Activated CD8-positive, alpha-beta memory T cell treated with anti-CD3 and anti-CD28 coated beads, Interleukin-2, amount 10 ng/mL, durations not matched to agents 7 days and 5 days (primary cell): ENCODE results near the gene NTM. TPM values are rescaled to one million over a fixed set of nuclear protein-coding genes. Genes with fewer than 3 reads are reported as not detected.
A peak's percentile ranks its signal among the peaks of the same experiment; 100 is the strongest.

ENCODE experiments used
- ATAC-seq: fragments of 150-1000 bp; cut with Tn5 transposase; one replicate; pipeline ENCODE4 v1.10.0; 2021; ENCODE audit warnings: moderate library complexity
- CTCF ChIA-PET: fragments of 350-600 bp; sonication (Branson Sonifier 250); formaldehyde crosslinking; loops from one replicate; lab custom pipeline; 2021; ENCODE audit warnings: antibody characterized with exemption; lab: Charles Lee
- DNase-seq: peaks from one replicate; pipeline ENCODE4 v3.0.0-alpha.2; 2020
- H3K27ac Mint-ChIP-seq: one replicate; pipeline ENCODE4 v1.8.0; 2021; ENCODE audit warnings: mild to moderate bottlenecking, mixed read lengths
- H3K27me3 Mint-ChIP-seq: one replicate; pipeline ENCODE4 v1.8.0; 2021; ENCODE audit warnings: mixed read lengths
- H3K36me3 Mint-ChIP-seq: one replicate; pipeline ENCODE4 v1.8.0; 2021; ENCODE audit warnings: mild to moderate bottlenecking, mixed read lengths
- H3K4me1 Mint-ChIP-seq: one replicate; pipeline ENCODE4 v1.8.0; 2021; ENCODE audit warnings: mixed read lengths
- H3K4me3 Mint-ChIP-seq: one replicate; pipeline ENCODE4 v1.8.0; 2021; ENCODE audit warnings: mild to moderate bottlenecking, moderate library complexity, mixed read lengths
- H3K9me3 Mint-ChIP-seq: one replicate; pipeline ENCODE4 v1.8.0; 2022; ENCODE audit warnings: low read depth, mixed read lengths
- total RNA-seq, 2 experiments: library from RNA; stranded (reverse); gene quantifications; one replicate each; pipeline ENCODE4 v1.2.3, GENCODE V29; 2021

Gene NTM
- total RNA-seq, 2 experiments from 2014 or later: not detected

DNA sequence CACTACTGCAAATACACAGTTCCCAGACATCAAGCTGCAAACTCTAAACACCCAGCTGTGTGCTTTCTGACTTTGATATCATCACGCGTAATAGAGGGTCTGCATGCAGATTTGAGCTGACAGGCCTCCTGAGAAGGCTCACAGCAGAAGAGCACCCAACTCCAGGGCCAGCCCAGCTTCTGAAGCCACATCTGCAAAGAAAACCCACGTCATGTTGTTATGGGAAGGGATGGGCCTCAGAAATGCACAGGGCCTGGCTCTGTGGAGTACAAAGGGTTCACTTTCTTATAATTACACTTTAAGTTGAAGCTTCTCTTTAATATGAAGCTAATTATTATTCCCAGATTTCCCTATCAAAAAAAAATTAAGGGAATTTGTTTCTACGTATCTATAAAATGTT lies 927.9 kb downstream of the NTM start:
- Mint-ChIP-seq H3K27ac (no peak overlapping the region), H3K4me1 (peaks cover 3% of the 10 kb centered on the region), H3K4me3 (no peak overlapping the region), H3K9me3 (peaks cover 4% of the 10 kb centered on the region), H3K27me3 (peaks cover 4% of the 10 kb centered on the region), H3K36me3 (no peaks in the 10 kb centered on the region)
- no peak for ATAC-seq
- no peak for DNase-seq
- CTCF ChIA-PET: no interaction called here

DNA sequence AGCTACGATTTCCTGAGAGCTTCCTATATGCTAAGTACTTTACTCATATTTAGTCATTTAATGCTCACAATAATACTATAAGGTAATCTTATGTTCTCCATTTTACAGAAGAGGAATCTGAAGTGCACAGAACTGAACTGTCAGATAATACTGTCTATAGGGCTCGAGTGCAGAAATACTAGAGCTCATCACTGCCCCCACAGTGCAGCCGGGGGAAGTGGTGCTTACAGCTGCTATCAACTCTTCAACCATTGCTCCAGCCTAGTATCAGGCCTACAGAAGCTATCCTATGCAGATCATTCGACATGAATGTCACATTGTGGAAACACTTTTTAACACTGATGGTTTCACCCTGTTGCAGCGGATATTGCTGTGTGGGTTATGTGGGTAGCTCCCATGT lies 929.9 kb downstream of the NTM start:
- DNase-seq (no peak), ATAC-seq (no peak)
- CTCF ChIA-PET: no interaction called here
- H3K27me3 Mint-ChIP-seq: no peaks in the 10 kb centered on the region
- H3K9me3 Mint-ChIP-seq: peaks cover 4% of the 10 kb centered on the region
- no peaks in the 10 kb centered on the region for H3K36me3 Mint-ChIP-seq
- H3K27ac Mint-ChIP-seq: no peak overlapping the region
- peaks cover 3% of the 10 kb centered on the region for H3K4me1 Mint-ChIP-seq
- no peak overlapping the region for H3K4me3 Mint-ChIP-seq

DNA sequence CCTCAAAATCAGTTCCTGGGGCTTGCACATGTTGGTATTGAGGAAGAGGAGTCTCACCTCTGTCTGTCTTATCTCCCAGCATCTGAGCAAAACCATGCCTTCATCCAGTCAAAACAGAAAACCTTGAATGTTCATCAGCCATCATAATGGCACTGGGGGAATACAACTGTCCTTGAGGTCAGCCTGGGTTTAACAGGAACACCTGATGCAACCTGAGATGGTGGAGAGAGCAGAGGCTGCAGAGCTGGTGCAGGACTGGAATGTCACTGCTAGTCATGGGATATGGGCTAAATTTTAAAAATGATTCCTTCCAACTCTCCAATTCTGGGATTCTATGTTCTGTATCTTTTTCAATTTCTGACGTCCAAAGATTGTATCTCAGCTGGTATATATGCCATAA lies 931.0 kb downstream of the NTM start:
- H3K4me1 Mint-ChIP-seq: peaks cover 3% of the 10 kb centered on the region
- no peaks in the 10 kb centered on the region for H3K36me3 Mint-ChIP-seq
- no peaks in the 10 kb centered on the region for H3K27me3 Mint-ChIP-seq
- no peak overlapping the region for H3K4me3 Mint-ChIP-seq
- H3K27ac Mint-ChIP-seq: no peak overlapping the region
- peaks cover 4% of the 10 kb centered on the region for H3K9me3 Mint-ChIP-seq
- ATAC-seq: no peak
- CTCF ChIA-PET: interaction anchor here (1.2 kb wide), 1 partner anchor 11 kb away, joined by 3 read pairs; no protein-coding TSS in a partner anchor
- DNase-seq: no peak

DNA sequence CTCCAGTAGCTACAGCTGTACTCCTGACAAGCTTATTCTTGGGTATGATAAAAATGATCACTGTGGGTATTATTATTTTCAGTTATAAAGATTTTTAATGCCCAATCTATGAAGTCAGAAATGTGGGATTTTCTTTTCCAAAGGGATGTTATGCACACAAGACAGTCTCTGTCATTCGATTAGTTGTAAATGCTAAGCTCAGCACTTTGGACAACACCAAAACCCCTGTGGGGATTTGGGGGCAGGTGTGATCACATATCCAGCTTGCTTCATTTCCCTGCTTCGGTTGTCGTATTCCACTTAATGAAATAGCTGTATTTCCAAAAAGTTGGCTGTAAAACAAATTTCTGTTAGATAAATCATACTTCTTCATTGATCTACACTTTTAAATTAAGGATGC lies 931.5 kb downstream of the NTM start:
- CTCF ChIA-PET: interaction anchor here (1.2 to 2.1 kb wide), 3 partner anchors 9 to 11 kb away, joined by 3 to 6 read pairs (median 3); no protein-coding TSS in a partner anchor
- no peaks in the 10 kb centered on the region for H3K27me3 Mint-ChIP-seq
- no peak overlapping the region for H3K27ac Mint-ChIP-seq
- H3K36me3 Mint-ChIP-seq: no peaks in the 10 kb centered on the region
- H3K9me3 Mint-ChIP-seq: peaks cover 4% of the 10 kb centered on the region
- no peak for DNase-seq
- ATAC-seq: no peak
- peaks cover 3% of the 10 kb centered on the region for H3K4me1 Mint-ChIP-seq
- H3K4me3 Mint-ChIP-seq: no peak overlapping the region

DNA sequence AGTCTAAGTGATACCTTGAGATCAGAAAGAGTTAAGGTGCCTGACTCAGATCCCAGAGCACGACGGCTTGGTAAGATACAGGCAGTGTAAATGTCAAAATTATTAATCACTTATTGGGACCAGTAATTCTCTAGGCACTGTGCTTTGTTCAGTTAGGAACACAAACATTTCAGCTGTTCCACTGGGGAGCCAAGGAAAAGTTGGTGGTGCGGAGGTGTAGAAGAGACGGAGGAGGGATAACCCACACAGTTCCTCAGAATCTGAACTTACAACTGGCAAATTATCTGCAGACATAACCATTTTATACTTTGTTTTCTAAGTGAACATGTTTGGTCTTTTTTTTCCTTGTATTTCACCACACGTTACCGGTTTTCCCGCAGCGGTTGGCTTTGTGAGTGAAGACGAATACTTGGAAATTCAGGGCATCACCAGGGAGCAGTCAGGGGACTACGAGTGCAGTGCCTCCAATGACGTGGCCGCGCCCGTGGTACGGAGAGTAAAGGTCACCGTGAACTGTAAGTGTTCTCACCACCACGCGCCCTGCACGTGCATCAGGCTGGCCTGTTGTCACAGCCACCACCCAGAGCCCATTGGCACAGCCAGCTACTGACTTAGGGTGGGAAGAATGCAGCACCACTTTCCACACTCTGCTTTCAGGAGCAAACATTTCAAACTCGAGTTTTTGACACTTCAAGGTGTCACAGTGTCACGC lies 937.0 kb downstream of the NTM start:
- CTCF ChIA-PET: no interaction called here
- Mint-ChIP-seq H3K9me3 (no peaks in the 10 kb centered on the region), H3K36me3 (no peaks in the 10 kb centered on the region), H3K4me3 (no peak overlapping the region), H3K27me3 (peaks cover 3% of the 10 kb centered on the region), H3K4me1 (peaks cover 6% of the 10 kb centered on the region), H3K27ac (no peak overlapping the region)
- ATAC-seq (no peak), DNase-seq (no peak)

DNA sequence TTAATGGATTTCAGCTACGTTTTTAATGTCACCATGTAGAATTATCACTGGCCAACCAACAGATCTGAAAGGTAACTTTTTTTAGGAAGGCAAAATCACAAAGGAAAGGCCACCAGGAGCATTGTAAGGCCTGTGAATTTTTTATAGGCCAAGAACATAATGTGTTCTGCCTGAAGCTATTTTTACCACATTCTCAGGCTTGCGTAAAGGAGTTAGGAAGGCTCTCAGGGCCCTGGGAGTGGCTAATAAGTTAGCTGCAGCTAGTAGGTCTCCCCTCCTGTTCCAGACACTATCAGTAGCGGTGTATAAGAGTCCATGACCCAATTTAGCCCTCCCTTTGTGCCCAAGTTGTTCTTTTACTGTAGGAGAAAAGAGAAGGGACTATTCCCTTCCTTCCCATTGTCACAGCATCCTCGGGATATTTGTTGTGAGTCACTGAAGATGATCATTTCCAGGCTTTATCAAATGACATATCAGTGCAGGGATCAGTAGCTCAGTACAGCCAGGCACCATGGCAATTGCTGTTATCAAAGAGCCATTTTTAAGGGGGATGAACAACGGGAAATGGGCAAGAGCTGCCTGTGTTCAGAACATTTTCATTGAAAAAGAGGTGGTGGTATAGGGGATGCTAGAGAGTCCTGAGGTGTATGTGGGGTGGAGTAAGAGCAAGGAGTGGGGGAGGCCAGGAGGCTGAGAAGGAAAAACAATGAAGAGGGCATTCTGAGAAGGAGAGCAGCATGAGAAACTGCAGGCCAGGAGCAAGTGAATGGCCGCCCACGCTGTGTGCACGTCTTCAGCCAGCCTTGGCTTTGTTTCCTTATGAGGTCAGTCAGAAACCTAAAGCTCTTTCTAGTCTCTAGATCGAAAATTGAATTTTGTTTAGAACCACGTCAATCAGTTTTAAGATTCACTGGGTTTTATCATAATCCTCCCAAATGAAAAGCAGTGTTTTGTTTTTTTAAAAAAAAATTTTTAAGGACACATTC lies 940.3 kb downstream of the NTM start:
- CTCF ChIA-PET: interaction anchor here (1.1 to 1.4 kb wide), 4 partner anchors 8 to 630 kb away, joined by 3 read pairs; no protein-coding TSS in a partner anchor
- no peak for DNase-seq
- no peak for ATAC-seq
- H3K36me3 Mint-ChIP-seq: no peaks in the 10 kb centered on the region
- peaks cover 6% of the 10 kb centered on the region for H3K4me1 Mint-ChIP-seq
- peaks cover 6% of the 10 kb centered on the region for H3K27me3 Mint-ChIP-seq
- no peaks in the 10 kb centered on the region for H3K9me3 Mint-ChIP-seq
- no peak overlapping the region for H3K4me3 Mint-ChIP-seq
- H3K27ac Mint-ChIP-seq: no peak overlapping the region

DNA sequence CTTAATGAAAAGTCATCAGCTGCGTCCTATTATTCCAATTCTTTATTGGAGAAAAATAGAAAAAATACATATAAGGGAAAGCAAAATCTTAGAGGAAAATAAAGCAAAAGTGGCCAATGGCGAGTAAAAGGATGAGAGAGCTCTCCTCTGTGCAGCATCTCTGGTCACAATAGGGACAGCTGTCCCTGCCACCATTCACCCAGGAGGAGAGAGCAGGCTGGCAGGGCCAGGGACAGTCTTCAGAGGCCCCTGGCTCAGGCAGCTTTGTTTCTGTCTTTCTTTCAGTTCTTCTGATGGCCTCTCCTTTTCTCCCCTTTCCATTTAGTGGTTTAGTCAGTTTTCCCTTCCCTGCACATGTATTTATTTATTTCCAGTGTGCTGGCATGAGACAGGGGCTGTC lies 941.3 kb downstream of the NTM start:
- no peak for ATAC-seq
- CTCF ChIA-PET: interaction anchor here (1.1 to 1.3 kb wide), 8 partner anchors 9 to 114 kb away, joined by 3 to 6 read pairs (median 3); no protein-coding TSS in a partner anchor
- no peak for DNase-seq
- H3K9me3 Mint-ChIP-seq: no peaks in the 10 kb centered on the region
- no peaks in the 10 kb centered on the region for H3K36me3 Mint-ChIP-seq
- no peak overlapping the region for H3K4me3 Mint-ChIP-seq
- no peak overlapping the region for H3K27ac Mint-ChIP-seq
- H3K4me1 Mint-ChIP-seq: peaks cover 6% of the 10 kb centered on the region
- H3K27me3 Mint-ChIP-seq: peaks cover 6% of the 10 kb centered on the region

DNA sequence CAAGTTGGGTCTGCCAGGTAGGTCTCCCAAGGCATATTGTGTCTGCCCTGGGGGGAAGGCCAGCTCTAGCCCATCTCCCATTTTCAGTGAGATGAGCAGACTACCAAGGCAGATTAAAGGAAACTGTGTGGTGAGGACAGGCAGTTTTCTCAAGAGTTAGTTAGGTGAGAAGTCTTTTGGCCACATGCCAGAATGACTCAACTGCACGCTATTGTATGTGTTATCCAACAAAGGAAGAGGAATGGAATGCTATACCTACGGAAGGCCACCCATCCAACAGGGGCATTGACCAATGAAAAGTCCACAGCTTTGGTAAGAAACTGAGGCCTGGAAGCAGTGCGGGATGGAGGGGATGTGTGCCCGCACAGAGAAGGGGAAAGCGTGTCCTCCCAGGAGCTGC lies 941.7 kb downstream of the NTM start:
- Mint-ChIP-seq H3K27me3 (peaks cover 9% of the 10 kb centered on the region), H3K4me1 (peaks cover 6% of the 10 kb centered on the region), H3K4me3 (no peak overlapping the region), H3K27ac (no peak overlapping the region), H3K36me3 (no peaks in the 10 kb centered on the region), H3K9me3 (no peaks in the 10 kb centered on the region)
- ATAC-seq: no peak
- CTCF ChIA-PET: interaction anchor here (1.2 to 1.9 kb wide), 8 partner anchors 9 to 113 kb away, joined by 3 to 9 read pairs (median 3); no protein-coding TSS in a partner anchor
- no peak for DNase-seq

DNA sequence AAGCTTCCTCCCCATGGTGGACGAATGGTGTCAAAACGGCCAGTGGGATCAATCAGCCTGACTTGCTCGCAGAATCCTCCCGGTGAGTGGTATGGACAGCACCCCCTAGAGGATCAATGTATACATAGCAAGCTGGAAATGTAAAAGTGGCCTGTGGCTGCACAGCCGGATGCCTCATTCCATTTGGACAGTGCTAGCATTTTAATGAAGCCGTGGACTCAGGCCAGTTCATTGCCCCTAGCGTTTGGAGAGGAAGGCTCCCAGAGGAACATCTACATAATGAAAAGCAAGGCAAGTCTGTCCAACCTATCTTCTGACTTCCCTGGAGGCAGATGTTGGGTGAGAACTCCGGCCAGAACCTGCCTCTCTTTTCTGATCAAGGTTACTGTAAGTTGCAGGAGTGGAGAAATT lies 942.3 kb downstream of the NTM start:
- no peak overlapping the region for H3K4me3 Mint-ChIP-seq
- DNase-seq (no peak), ATAC-seq (no peak)
- peaks cover 6% of the 10 kb centered on the region for H3K4me1 Mint-ChIP-seq
- H3K27ac Mint-ChIP-seq: no peak overlapping the region
- H3K27me3 Mint-ChIP-seq: peaks cover 10% of the 10 kb centered on the region
- CTCF ChIA-PET: interaction anchor here (0.7 to 1.9 kb wide), 8 partner anchors 10 to 113 kb away, joined by 3 to 9 read pairs (median 4); no protein-coding TSS in a partner anchor
- H3K36me3 Mint-ChIP-seq: no peaks in the 10 kb centered on the region
- H3K9me3 Mint-ChIP-seq: no peaks in the 10 kb centered on the region

DNA sequence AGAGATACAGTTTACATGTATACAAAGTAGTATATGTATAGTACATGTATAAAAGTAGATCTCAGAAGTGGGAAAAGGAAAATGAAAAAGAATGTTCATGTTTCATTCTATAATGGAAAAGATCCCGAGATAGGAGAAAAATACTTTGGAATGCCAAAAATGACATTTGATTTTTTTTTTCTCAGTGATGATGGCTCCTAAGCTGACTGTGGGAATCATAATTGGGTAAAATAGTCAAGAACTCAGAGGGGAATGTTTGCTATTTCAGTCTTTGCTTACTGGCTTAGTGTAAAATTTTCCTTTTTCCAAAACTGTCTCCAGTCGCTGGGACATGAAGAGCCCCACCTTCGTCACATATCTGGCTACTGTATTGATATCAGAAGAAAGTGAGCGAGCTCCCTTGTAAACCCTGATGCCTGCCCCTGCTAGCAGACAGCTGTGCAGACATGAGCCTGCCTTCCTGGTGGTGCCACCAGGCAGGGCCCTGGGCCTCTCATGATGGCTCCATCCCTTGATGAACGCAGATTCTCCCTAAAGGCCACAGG lies 944.6 kb downstream of the NTM start:
- H3K36me3 Mint-ChIP-seq: no peaks in the 10 kb centered on the region
- H3K4me1 Mint-ChIP-seq: peaks cover 11% of the 10 kb centered on the region
- peaks cover 2% of the 10 kb centered on the region for H3K9me3 Mint-ChIP-seq
- no peak for DNase-seq
- no peak overlapping the region for H3K4me3 Mint-ChIP-seq
- no peak for ATAC-seq
- CTCF ChIA-PET: no interaction called here
- peaks cover 7% of the 10 kb centered on the region for H3K27me3 Mint-ChIP-seq
- H3K27ac Mint-ChIP-seq: no peak overlapping the region

DNA sequence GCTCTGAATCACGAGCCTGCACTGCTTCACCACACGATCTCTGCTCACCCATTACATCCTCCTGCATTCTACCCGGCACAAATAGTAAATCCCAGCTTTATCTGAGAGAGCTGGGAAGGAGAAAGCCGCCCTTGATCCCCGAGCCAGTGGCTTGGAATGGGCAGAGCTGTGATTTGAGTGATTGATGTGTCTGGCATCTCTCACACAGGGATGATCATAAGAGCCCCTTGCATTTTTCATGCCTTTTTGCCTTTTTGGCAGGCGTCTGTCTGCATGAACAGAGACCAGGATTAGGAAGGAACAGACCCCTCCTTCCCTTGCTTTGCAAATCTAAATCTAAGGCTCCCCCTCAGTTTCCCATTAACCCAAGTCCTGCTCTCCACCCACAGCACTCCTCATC lies 945.3 kb downstream of the NTM start:
- Mint-ChIP-seq H3K9me3 (peaks cover 3% of the 10 kb centered on the region), H3K4me1 (peaks cover 11% of the 10 kb centered on the region), H3K4me3 (no peak overlapping the region), H3K36me3 (no peaks in the 10 kb centered on the region), H3K27ac (no peak overlapping the region), H3K27me3 (peaks cover 7% of the 10 kb centered on the region)
- ATAC-seq (no peak), DNase-seq (no peak)
- CTCF ChIA-PET: no interaction called here

DNA sequence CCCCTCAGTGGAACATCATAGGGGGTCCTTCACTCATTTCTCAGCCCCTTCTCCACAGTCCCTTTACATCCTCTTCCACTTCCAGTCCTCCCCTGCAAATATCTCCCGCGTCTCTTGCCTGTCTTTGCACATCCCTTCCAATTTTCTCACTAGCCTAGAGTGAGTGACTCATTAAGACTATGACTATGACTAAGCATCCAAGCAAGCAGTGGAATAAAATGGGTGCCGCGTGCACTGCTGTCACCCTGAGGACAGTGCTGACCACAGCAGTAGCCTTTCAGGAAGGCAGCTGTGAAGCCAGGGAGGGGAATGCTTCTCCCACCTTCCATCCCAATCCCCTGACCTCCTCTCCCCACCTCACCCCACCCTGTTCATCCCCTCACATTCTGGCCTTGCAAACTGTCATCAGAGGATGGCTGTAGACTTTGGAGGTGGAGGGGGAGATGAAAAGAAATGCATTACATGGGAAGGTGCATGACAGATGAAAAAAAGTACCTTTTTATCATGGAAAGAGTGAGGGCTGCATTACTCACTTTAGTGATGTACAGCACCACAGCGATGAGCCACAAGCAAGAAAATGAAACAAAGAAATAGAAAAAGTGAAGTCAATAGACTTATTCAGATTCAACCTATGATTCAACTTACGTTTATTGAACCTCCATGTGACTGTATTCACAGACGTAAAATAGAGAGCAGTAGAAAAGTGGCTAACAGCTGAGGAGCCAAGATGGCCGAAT lies 948.2 kb downstream of the NTM start:
- no peak overlapping the region for H3K27ac Mint-ChIP-seq
- no peak for DNase-seq
- peaks cover 5% of the 10 kb centered on the region for H3K4me1 Mint-ChIP-seq
- peak; percentile 42 for ATAC-seq
- H3K27me3 Mint-ChIP-seq: peaks cover 7% of the 10 kb centered on the region
- no peak overlapping the region for H3K4me3 Mint-ChIP-seq
- no peaks in the 10 kb centered on the region for H3K36me3 Mint-ChIP-seq
- CTCF ChIA-PET: interaction anchor here (0.7 kb wide), 1 partner anchor 38 kb away, joined by 3 read pairs; no protein-coding TSS in a partner anchor
- H3K9me3 Mint-ChIP-seq: peaks cover 3% of the 10 kb centered on the region
